Central memory CD8-positive, alpha-beta T cell (primary cell): ENCODE data around the gene LRPAP1.
A peak's percentile ranks its signal among the peaks of the same experiment; 100 is the strongest.

Experiments
- ATAC-seq: fragments of 150-1000 bp; cut with Tn5 transposase; replicated peaks from 2 replicates; pipeline ENCODE4 v1.10.0; 2022; ENCODE audit warnings: mild to moderate bottlenecking, moderate FRiP score, moderate number of reproducible peaks; ENCODE audit not compliant: poor library complexity, severe bottlenecking; ENCODE audit errors: extremely low read depth
- DNase-seq, 2 donors: peaks; one replicate each; pipeline ENCODE4 v3.0.0; 2021; ENCODE audit warnings: low spot score in 2 of 2
- H3K27ac Mint-ChIP-seq: one replicate; pipeline ENCODE4 v1.8.0; 2022; ENCODE audit warnings: low read depth, mild to moderate bottlenecking, moderate library complexity, mixed read lengths
- H3K27me3 Mint-ChIP-seq: one replicate; pipeline ENCODE4 v1.8.0; 2022; ENCODE audit warnings: mixed read lengths
- H3K36me3 Mint-ChIP-seq: one replicate; pipeline ENCODE4 v1.8.0; 2022; ENCODE audit warnings: mild to moderate bottlenecking, moderate library complexity, mixed read lengths; ENCODE audit not compliant: insufficient read depth
- H3K4me1 Mint-ChIP-seq: one replicate; pipeline ENCODE4 v1.8.0; 2022; ENCODE audit warnings: mixed read lengths
- H3K4me3 Mint-ChIP-seq: one replicate; pipeline ENCODE4 v1.8.0; 2022; ENCODE audit warnings: mild to moderate bottlenecking, moderate library complexity, mixed read lengths
- H3K9me3 Mint-ChIP-seq: one replicate; pipeline ENCODE4 v1.8.0; 2022; ENCODE audit warnings: mixed read lengths

LRPAP1 gene

DNA sequence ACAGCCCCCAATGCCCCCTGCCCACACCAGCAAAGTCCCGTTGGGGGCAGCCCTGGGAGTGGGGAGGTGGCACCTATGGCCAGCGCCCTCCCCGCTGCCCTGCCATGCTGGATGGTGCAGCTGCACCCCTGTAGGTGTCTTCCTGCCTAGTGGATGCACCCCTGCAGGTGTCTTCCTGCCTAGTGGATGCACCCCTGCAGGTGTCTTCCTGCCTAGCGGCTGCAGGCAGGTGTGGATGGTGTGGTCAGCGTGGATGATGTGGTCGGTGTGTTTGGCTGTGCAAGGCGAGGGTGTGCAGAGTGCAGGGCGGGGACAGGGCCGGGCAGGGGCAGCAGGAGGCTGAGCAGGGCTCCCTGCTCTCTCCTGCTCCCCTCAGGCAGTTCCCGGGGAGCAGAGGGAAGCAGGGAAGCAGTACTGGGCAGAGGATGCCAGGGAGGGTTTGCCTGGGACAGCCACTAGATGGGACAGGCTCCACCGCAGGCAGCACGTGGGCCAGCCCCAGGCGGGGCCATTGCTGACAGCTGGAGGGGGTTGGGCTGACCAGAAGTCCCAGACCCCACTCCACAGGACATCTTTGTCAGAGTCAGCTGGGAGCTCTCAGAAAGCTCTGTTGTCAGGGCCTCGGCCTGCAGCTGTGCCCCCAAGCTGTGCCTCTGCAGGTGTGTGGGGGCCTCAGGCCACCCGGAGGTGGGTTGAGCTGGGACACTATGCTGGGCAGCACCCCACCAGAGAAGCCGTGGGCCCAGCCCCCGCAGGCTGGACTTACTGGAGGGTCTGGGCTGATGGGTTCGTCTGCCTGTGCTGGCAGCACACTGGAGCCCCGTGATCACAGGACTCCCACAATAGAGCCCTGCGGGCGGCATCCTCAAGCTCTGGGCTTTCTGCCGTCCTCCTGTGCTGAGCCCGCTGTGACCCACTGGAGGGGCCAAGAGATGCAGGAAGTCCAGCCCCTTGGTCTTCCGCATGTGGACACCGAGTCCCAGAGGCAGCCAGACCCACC lies 45.4 kb downstream of the LRPAP1 start:
- Mint-ChIP-seq H3K27ac (no peak overlapping the region), H3K4me3 (no peak overlapping the region), H3K36me3 (peaks cover 5% of the 10 kb centered on the region), H3K4me1 (peaks cover 12% of the 10 kb centered on the region), H3K9me3 (no peaks in the 10 kb centered on the region), H3K27me3 (peaks cover 41% of the 10 kb centered on the region)
- ATAC-seq (no peak), DNase-seq (no peak)

- ATAC-seq (no peak), DNase-seq (no peak)
- no peaks in the 10 kb centered on the region for H3K9me3 Mint-ChIP-seq
- no peak overlapping the region for H3K27ac Mint-ChIP-seq
- H3K36me3 Mint-ChIP-seq, result peaks cover 5% of the 10 kb centered on the region
- H3K4me1 Mint-ChIP-seq, result peaks cover 12% of the 10 kb centered on the region
- H3K27me3 Mint-ChIP-seq, result peaks cover 41% of the 10 kb centered on the region
- no peak overlapping the region for H3K4me3 Mint-ChIP-seq
Measured at GRCh38 chr4:3485886-3486540, 46.2 kb downstream of the LRPAP1 start.

DNA sequence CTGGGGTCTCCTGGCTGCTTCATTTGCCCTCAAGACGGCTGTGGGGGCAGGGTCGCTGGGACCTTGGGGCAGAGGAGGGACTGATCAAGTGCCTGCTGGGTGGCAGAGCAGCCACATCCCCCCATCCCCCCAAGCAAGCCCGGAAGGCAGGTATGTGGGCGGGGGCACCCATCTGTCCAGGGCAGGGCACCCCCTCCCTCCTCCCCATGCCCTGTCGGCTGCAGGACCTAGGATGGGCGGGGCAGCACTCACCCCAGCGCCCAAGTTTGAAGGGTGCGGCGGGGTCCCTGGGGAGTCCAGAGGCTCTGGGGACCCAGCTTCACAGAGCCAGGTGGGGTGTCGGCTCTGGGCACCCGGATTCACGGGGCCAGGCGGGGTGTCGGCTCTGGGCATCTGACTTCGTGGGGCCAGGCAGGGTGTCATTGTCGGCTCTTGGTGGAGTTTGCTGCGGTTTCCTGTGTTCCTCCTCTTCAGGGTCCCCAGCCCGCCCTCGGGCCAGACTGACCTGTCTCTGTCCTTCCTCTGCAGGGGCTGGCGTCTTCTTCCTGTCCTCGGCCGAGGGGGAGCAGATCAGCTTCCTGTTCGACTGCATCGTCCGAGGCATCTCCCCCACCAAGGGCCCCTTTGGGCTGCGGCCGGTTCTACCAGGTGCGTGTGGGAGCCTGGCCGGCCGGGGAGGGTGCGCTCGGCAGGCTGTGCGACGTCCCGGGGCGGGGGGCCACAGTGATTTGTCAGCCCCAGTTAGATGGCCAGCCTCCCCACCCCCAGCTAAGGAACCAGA lies 47.0 kb downstream of the LRPAP1 start:
- Mint-ChIP-seq H3K36me3 (peaks cover 5% of the 10 kb centered on the region), H3K27ac (no peak overlapping the region), H3K4me1 (peaks cover 12% of the 10 kb centered on the region), H3K4me3 (peak overlapping the region; percentile 62), H3K9me3 (no peaks in the 10 kb centered on the region), H3K27me3 (peaks cover 41% of the 10 kb centered on the region)
- ATAC-seq (peak; percentile 8), DNase-seq (no peak)

GRCh38 chr4:3484057-3484973 lies 47.9 kb downstream of the LRPAP1 start:
- H3K27ac Mint-ChIP-seq, result no peak overlapping the region
- DNase-seq (no peak), ATAC-seq (no peak)
- H3K36me3 Mint-ChIP-seq, result no peaks in the 10 kb centered on the region
- H3K4me1 Mint-ChIP-seq, result peaks cover 12% of the 10 kb centered on the region
- H3K4me3 Mint-ChIP-seq, result no peak overlapping the region
- H3K9me3 Mint-ChIP-seq, result no peaks in the 10 kb centered on the region
- peaks cover 33% of the 10 kb centered on the region for H3K27me3 Mint-ChIP-seq

DNA sequence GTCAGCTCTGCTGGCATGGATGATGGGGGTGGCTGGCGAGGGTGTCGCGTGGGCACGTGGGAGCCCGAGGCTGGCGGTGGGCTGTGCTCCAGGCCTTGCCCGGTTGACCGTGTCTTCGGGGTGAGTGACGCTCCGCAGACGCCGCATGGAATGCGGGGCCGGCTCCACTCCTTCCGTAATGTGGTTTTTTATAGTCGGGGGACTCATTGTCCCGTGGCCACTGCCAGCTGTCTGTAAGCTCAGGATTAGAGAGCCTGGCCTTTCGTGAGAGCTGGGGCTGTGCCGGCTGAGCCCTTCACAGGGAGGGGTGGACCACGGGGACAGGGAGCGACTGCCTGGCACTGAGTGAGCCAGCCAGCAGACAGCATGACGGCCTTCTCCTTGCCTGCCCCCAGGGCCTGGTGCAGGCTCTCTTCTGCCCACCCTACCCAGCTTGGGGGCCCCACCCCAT lies 48.7 kb downstream of the LRPAP1 start:
- Mint-ChIP-seq H3K4me3 (no peak overlapping the region), H3K9me3 (no peaks in the 10 kb centered on the region), H3K27me3 (peaks cover 24% of the 10 kb centered on the region), H3K36me3 (no peaks in the 10 kb centered on the region), H3K4me1 (peaks cover 5% of the 10 kb centered on the region), H3K27ac (no peak overlapping the region)
- ATAC-seq, result no peak
- no peak for DNase-seq

GRCh38 chr4:3482707-3483106 lies 49.5 kb downstream of the LRPAP1 start:
- peaks cover 5% of the 10 kb centered on the region for H3K4me1 Mint-ChIP-seq
- ATAC-seq, result no peak

GRCh38 chr4:3481783-3482393 lies 50.3 kb downstream of the LRPAP1 start:
- peaks cover 5% of the 10 kb centered on the region for H3K4me1 Mint-ChIP-seq
- no peak overlapping the region for H3K27ac Mint-ChIP-seq
- no peak for ATAC-seq
- no peaks in the 10 kb centered on the region for H3K9me3 Mint-ChIP-seq
- H3K36me3 Mint-ChIP-seq, result no peaks in the 10 kb centered on the region
- H3K4me3 Mint-ChIP-seq, result no peak overlapping the region
- H3K27me3 Mint-ChIP-seq, result peaks cover 22% of the 10 kb centered on the region
- DNase-seq, result no peak

More at GRCh38 chr4:3482707-3483106, 49.5 kb downstream of the LRPAP1 start:
- Mint-ChIP-seq H3K9me3 (no peaks in the 10 kb centered on the region), H3K4me3 (no peak overlapping the region), H3K36me3 (no peaks in the 10 kb centered on the region), H3K27ac (no peak overlapping the region), H3K27me3 (peaks cover 22% of the 10 kb centered on the region)
- DNase-seq, result no peak

DNA sequence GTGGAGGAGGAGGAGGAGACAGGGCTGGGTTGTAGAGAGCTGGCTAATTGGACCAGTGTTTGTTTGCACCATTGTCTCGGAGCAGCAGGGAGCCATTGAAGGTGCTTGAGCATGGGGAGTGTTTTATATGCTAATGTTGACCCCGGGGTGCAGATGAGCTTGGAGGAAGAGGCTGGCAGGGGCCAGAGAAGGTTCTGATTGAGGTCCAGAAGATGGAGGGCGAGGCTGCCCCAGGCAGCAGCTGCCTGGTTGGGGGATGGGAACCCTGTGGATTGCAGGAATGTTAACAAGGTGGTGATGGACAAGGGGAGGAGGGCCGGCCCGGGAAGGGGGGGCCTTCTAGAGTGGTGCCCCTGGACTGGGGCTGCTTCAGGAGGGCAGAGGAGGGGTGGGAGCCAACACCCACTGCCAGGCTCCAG lies 51.1 kb downstream of the LRPAP1 start:
- H3K27me3 Mint-ChIP-seq, result peaks cover 22% of the 10 kb centered on the region
- H3K9me3 Mint-ChIP-seq, result no peaks in the 10 kb centered on the region
- H3K27ac Mint-ChIP-seq, result no peak overlapping the region
- peaks cover 5% of the 10 kb centered on the region for H3K4me1 Mint-ChIP-seq
- no peak for ATAC-seq
- no peak for DNase-seq
- no peak overlapping the region for H3K4me3 Mint-ChIP-seq
- no peaks in the 10 kb centered on the region for H3K36me3 Mint-ChIP-seq

DNA sequence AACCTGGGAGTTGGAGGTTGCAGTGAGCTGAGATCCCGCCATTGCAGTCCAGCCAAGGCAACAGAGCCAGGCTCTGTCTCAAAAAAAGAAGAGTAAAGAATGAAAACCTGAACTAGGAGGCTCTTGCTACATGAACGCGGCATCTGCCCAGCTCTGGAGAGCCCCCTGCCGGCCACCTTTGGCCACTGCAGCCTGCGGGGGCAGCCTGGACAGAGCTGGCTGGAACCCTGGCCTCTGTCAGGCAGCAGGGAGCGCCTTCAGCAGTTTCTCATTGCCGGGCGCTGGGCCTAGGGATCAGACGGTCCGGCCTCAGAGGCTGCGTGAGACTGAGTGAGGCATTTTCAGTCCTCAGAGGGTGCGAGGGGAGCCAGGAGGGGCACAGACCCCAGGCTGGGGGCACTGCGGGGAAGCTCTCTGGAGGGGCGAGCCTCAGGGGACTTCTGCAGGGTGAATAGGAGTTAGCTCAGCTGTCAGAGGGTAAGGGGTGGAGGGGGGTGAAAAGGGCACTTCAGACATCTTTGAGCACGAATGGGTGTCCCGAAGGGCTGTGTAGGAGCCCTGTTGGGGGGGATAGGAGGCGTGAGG lies 51.6 kb downstream of the LRPAP1 start:
- Mint-ChIP-seq H3K27me3 (peaks cover 22% of the 10 kb centered on the region), H3K36me3 (no peaks in the 10 kb centered on the region), H3K4me3 (no peak overlapping the region), H3K4me1 (peaks cover 5% of the 10 kb centered on the region), H3K27ac (no peak overlapping the region), H3K9me3 (no peaks in the 10 kb centered on the region)
- ATAC-seq (no peak), DNase-seq (peak; percentile 60 to 74)

- Mint-ChIP-seq H3K4me3 (no peak overlapping the region), H3K4me1 (no peaks in the 10 kb centered on the region), H3K27ac (no peak overlapping the region), H3K36me3 (no peaks in the 10 kb centered on the region), H3K27me3 (peaks cover 22% of the 10 kb centered on the region), H3K9me3 (no peaks in the 10 kb centered on the region)
- DNase-seq (no peak), ATAC-seq (no peak)
Measured at GRCh38 chr4:3479358-3480101, 52.7 kb downstream of the LRPAP1 start.
